Astrocyte of the spinal cord (primary cell): ENCODE data around the gene ZNF845.
"Not testable (repeated sequence)": the region's sequence is repeated elsewhere in the genome, so short reads cannot be mapped to it uniquely, and the experiment has no call there.

Experiments
- DNase-seq: peaks from one replicate; pipeline ENCODE4 v3.0.0; 2011; ENCODE audit warnings: low read depth, low spot score
- H3K4me3 ChIP-seq: 2 replicates; pipeline ENCODE4 v1.5.1; 2011; ENCODE audit warnings: low read depth, mild to moderate bottlenecking, low read length, moderate library complexity
- CTCF ChIP-seq: IDR thresholded peaks from 2 replicates; pipeline ENCODE4 v1.5.1; 2012; ENCODE audit warnings: low read depth, mild to moderate bottlenecking, low read length, inconsistent platforms
- in situ Hi-C: cut with HindIII; loops from 2 replicates; pipeline ENCODE4 v1.10.0; 2017; ENCODE audit warnings: low sequenced_read_pairs

The ZNF845 gene

GRCh38 chr19:53394974-53395839 lies 61.7 kb downstream of the ZNF845 start, which contains the start of gene ZNF765:
ZNF765 (plus strand) TSS chr19:53395149; CDS start chr19:53398016, 2,867 bp downstream.
- in situ Hi-C loops: no loop called here
- TF ChIP-seq CTCF: peak; percentile 59
- DNase-seq: peak; percentile 91
- H3K4me3 ChIP-seq: peak within 1 kb of the TSS; percentile 92

- peak overlapping the region; percentile 92 for H3K4me3 ChIP-seq
- in situ Hi-C loops, DNase-seq: not testable (repeated sequence)
Measured at GRCh38 chr19:53395840-53396524, 62.4 kb downstream of the ZNF845 start.

- TF ChIP-seq CTCF: no peak
- in situ Hi-C loops: no loop called here
- no peak for DNase-seq
- H3K4me3 ChIP-seq: no peak overlapping the region
Measured at GRCh38 chr19:53396525-53396868, 62.9 kb downstream of the ZNF845 start.

GRCh38 chr19:53397918-53398317 lies 64.4 kb downstream of the ZNF845 start:
- in situ Hi-C loops, H3K4me3 ChIP-seq, DNase-seq: not testable (repeated sequence)
